ENCODE measurements around the gene CCDC24.

GRCh38 chr1:43965316-43965715 lies 26.1 kb upstream of the CCDC24 start:
- TF ChIP-seq CTCF (conservative IDR thresholded peaks at IDR 0.05 in 1 of 2, IDR thresholded peaks at IDR 0.05 in 1 of 2; ENCODE audit: extremely low read depth in 1 of 2, insufficient read depth in 1 of 2, low read depth in 1 of 2, low read length in 2 of 2) (no peak), EZH2 (IDR thresholded peaks at IDR 0.05; ENCODE audit: borderline replicate concordance, low read length) (no peak)

All from mammary epithelial cell (primary cell).